Natural killer cell (primary cell): ENCODE results near the gene ABCA8. TPM values are rescaled to one million over a fixed set of nuclear protein-coding genes. Genes with fewer than 3 reads are reported as not detected.
"Not testable (repeated sequence)": the region's sequence is repeated elsewhere in the genome, so short reads cannot be mapped to it uniquely, and the experiment has no call there.

Experiments used
- ATAC-seq, 3 donors: fragments of 150-1000 bp in 2 of 3; fragments of 200-7000 bp in 1 of 3; cut with Tn5 transposase; 1 replicate in 1 of 3; 2 replicates in 2 of 3; pipeline ENCODE4 v1.10.0; 2021; ENCODE audit warnings: mild to moderate bottlenecking in 2 of 3, moderate library complexity in 2 of 3
- DNase-seq, 2 donors: peaks; one replicate each; pipeline versions ENCODE4 v3.0.0 to v3.0.0-alpha.2; 2013 to 2021; ENCODE audit warnings: mixed read lengths in 1 of 2
- H3K27ac ChIP-seq: one replicate; pipeline ENCODE4 v1.5.1; 2013; ENCODE audit warnings: mild to moderate bottlenecking, low read length
- H3K27me3 ChIP-seq: one replicate; pipeline ENCODE4 v1.6.1; 2013; ENCODE audit warnings: low read length; ENCODE audit not compliant: control insufficient read depth, insufficient read depth
- H3K36me3 ChIP-seq: one replicate; pipeline ENCODE4 v1.6.1; 2013; ENCODE audit warnings: low read length; ENCODE audit not compliant: control insufficient read depth, insufficient read depth
- H3K4me1 ChIP-seq: one replicate; pipeline ENCODE4 v1.6.1; 2013; ENCODE audit warnings: low read length; ENCODE audit not compliant: control insufficient read depth, insufficient read depth
- H3K4me3 ChIP-seq: one replicate; pipeline ENCODE4 v1.5.1; 2013; ENCODE audit warnings: low read length
- H3K9me3 ChIP-seq: one replicate; pipeline ENCODE4 v1.6.1; 2013; ENCODE audit warnings: low read length; ENCODE audit not compliant: control insufficient read depth, insufficient read depth
- H3K27ac Mint-ChIP-seq, 2 donors: one replicate each; pipeline ENCODE4 v1.8.0; 2022; ENCODE audit warnings: mild to moderate bottlenecking in 2 of 2, mixed read lengths in 2 of 2, moderate library complexity in 1 of 2
- H3K27me3 Mint-ChIP-seq, 2 donors: one replicate each; pipeline ENCODE4 v1.8.0; 2022; ENCODE audit warnings: low read depth in 2 of 2, mixed read lengths in 2 of 2
- H3K36me3 Mint-ChIP-seq: one replicate; pipeline ENCODE4 v1.8.0; 2022; ENCODE audit warnings: mixed read lengths
- H3K4me1 Mint-ChIP-seq, 2 donors: one replicate each; pipeline ENCODE4 v1.8.0; 2022; ENCODE audit warnings: mixed read lengths in 2 of 2
- H3K4me3 Mint-ChIP-seq: one replicate; pipeline ENCODE4 v1.8.0; 2022; ENCODE audit warnings: mild to moderate bottlenecking, moderate library complexity, mixed read lengths
- H3K9me3 Mint-ChIP-seq, 2 donors: one replicate each; pipeline ENCODE4 v1.8.0; 2022; ENCODE audit warnings: mixed read lengths in 2 of 2
- CTCF ChIP-seq: fragments of 200-600 bp; IDR thresholded peaks from one replicate; pipeline ENCODE4 v1.8.0; 2022; ENCODE audit warnings: antibody characterized with exemption
- WGBS: methylation state at CpG from one replicate; pipeline ENCODE4 v1.1.7; 2013; ENCODE audit warnings: missing lambda C conversion rate; ENCODE audit not compliant: insufficient coverage; 5-methylcytosine and 5-hydroxymethylcytosine counted together
- intact Hi-C: fragments of 100-400 bp; cut with micrococcal nuclease; formaldehyde crosslinking; loops from one replicate; pipeline ENCODE4 v1.14.2; 2022
- total RNA-seq, 4 donors: library from RNA; stranded (reverse); fragments of 120-200 nt in 1 of 4; gene quantifications; one replicate each; pipeline versions ENCODE4 v1.2.3 to v1.2.4, GENCODE V29; 2013 to 2022

Gene ABCA8
- total RNA-seq, 3 donors from 2014 or later (not counting 1 experiment from before 2014, with no cell fraction given), result not detected

GRCh38 chr17:68831170-68831569 is 124.0 kb downstream of the ABCA8 start:
- Mint-ChIP-seq H3K27ac (no peak overlapping the region), H3K27me3 (peaks cover 14 to 20% of the 10 kb centered on the region in 2 donors), H3K36me3 (no peaks in the 10 kb centered on the region), H3K4me3 (no peak overlapping the region), H3K4me1 (no peaks in the 10 kb centered on the region), H3K9me3 (no peaks in the 10 kb centered on the region)
- intact Hi-C loops, result no loop called here
- no peak overlapping the region for H3K4me3 ChIP-seq
- peaks cover 2% of the 10 kb centered on the region for H3K27me3 ChIP-seq
- H3K4me1 ChIP-seq, result no peaks in the 10 kb centered on the region
- H3K27ac ChIP-seq, result no peak overlapping the region
- no peaks in the 10 kb centered on the region for H3K9me3 ChIP-seq
- ATAC-seq, result no peak
- DNase-seq, result no peak
- H3K36me3 ChIP-seq, result no peaks in the 10 kb centered on the region
- 82% methylated on average over 7 of the region's 7 CpGs for WGBS
- TF ChIP-seq CTCF, result no peak

DNA sequence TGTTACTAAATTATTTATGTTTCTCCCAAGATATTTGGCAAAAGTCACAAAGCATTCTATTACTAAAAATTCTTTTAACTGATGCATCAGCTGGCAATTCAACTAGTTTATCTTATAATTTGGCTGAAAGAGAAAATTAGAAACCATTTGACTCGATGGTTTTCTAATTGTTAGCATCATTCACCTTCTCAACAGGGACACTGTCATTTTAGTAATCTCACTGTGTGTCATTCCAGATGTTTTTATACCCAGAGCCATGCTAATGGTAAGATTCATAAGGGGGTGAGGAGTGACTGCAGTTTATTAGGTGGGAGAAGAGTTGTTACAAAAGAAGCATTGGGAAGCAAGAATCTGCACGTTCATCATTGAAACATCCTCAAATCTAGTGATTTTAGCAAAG is 124.9 kb downstream of the ABCA8 start:
- no peaks in the 10 kb centered on the region for H3K4me1 ChIP-seq
- 93% methylated on average over 1 of the region's 2 CpGs for WGBS
- no peaks in the 10 kb centered on the region for H3K36me3 Mint-ChIP-seq
- no peak overlapping the region for H3K27ac Mint-ChIP-seq
- no peak for DNase-seq
- no peak overlapping the region for H3K27ac ChIP-seq
- H3K9me3 Mint-ChIP-seq, result no peaks in the 10 kb centered on the region
- TF ChIP-seq CTCF, result no peak
- no peak overlapping the region for H3K4me3 ChIP-seq
- no peaks in the 10 kb centered on the region for H3K36me3 ChIP-seq
- ATAC-seq, result no peak
- H3K27me3 Mint-ChIP-seq, result peaks cover 14 to 20% of the 10 kb centered on the region in 2 donors
- intact Hi-C loops, result no loop called here
- peaks cover 2% of the 10 kb centered on the region for H3K27me3 ChIP-seq
- H3K4me1 Mint-ChIP-seq, result no peaks in the 10 kb centered on the region
- no peak overlapping the region for H3K4me3 Mint-ChIP-seq
- no peaks in the 10 kb centered on the region for H3K9me3 ChIP-seq

- no peak overlapping the region for H3K4me3 ChIP-seq
- no peak overlapping the region for H3K27ac ChIP-seq
- Mint-ChIP-seq H3K9me3 (no peaks in the 10 kb centered on the region), H3K4me3 (no peak overlapping the region), H3K27ac (no peak overlapping the region), H3K4me1 (no peaks in the 10 kb centered on the region), H3K36me3 (no peaks in the 10 kb centered on the region), H3K27me3 (peaks cover 14 to 20% of the 10 kb centered on the region in 2 donors)
- peaks cover 2% of the 10 kb centered on the region for H3K27me3 ChIP-seq
- 87% methylated on average over 3 of the region's 4 CpGs for WGBS
- ATAC-seq, result no peak
- no peak for DNase-seq
- H3K36me3 ChIP-seq, result no peaks in the 10 kb centered on the region
- H3K9me3 ChIP-seq, result no peaks in the 10 kb centered on the region
- TF ChIP-seq CTCF, result no peak
- H3K4me1 ChIP-seq, result no peaks in the 10 kb centered on the region
- intact Hi-C loops, result no loop called here
These were observed 126.0 kb downstream of the ABCA8 start for GRCh38 chr17:68829211-68829610.

DNA sequence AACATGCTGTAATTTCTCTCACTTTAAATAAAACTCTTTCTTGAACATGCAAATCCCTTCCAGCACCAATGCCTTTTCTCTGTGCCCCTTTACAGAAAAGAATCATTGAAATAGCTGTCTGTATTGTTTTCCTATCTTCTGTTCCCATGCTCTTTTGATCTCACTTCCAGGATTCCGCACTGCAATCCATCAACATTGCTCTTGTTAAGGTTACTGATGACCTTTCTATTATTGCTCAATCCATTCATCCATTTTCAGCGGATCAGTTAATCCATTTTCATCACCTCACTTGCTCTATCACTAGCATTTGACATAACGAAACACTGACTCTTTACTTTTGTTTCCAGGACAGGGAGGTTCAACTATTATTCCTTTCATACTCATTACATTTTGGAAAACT is 130.5 kb downstream of the ABCA8 start:
- H3K27ac ChIP-seq, result no peak overlapping the region
- Mint-ChIP-seq H3K9me3 (no peaks in the 10 kb centered on the region), H3K27me3 (peaks cover 4 to 9% of the 10 kb centered on the region in 2 donors), H3K36me3 (no peaks in the 10 kb centered on the region), H3K27ac (no peak overlapping the region), H3K4me1 (no peaks in the 10 kb centered on the region), H3K4me3 (no peak overlapping the region)
- H3K27me3 ChIP-seq, result no peaks in the 10 kb centered on the region
- no peaks in the 10 kb centered on the region for H3K9me3 ChIP-seq
- intact Hi-C loops, result no loop called here
- H3K36me3 ChIP-seq, result no peaks in the 10 kb centered on the region
- no peak for ATAC-seq
- 91% methylated on average over 3 of the region's 3 CpGs for WGBS
- no peak for TF ChIP-seq CTCF
- no peak for DNase-seq
- no peaks in the 10 kb centered on the region for H3K4me1 ChIP-seq
- H3K4me3 ChIP-seq, result no peak overlapping the region

DNA sequence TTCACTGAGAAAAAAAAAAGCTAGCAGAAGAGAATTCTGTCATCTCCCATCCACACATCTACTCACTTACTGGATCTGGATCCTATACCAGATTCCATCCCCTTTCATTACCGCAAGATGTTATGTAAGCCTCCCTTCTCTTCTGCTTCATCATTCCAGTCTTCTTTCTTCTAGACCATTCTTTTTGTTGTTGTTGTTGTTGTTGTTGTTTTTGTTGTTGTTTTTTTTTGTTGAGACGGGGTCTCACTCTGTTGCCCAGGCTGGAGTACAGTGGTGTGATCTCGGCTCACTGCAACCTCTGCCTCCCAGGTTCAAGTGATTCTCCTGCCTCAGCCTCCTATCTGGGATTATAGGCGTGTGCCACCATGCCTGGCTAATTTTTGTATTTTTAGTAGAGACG is 131.0 kb downstream of the ABCA8 start:
- H3K4me1 ChIP-seq, H3K9me3 ChIP-seq, H3K36me3 ChIP-seq, intact Hi-C loops, H3K27me3 Mint-ChIP-seq, ATAC-seq, H3K27ac Mint-ChIP-seq, H3K4me3 Mint-ChIP-seq, H3K36me3 Mint-ChIP-seq, H3K9me3 Mint-ChIP-seq, H3K27me3 ChIP-seq, H3K4me3 ChIP-seq, DNase-seq, H3K27ac ChIP-seq, H3K4me1 Mint-ChIP-seq: not testable (repeated sequence)
- 91% methylated on average over 4 of the region's 5 CpGs for WGBS
